Neural progenitor cell (in vitro differentiated cells): ENCODE measurements around the gene OR2B3. TPM values are rescaled to one million over a fixed set of nuclear protein-coding genes. Genes with fewer than 3 reads are reported as not detected.

Source experiments
- DNase-seq: peaks from one replicate; pipeline ENCODE4 v3.0.0-alpha.2; 2016; ENCODE audit warnings: low spot score
- H2AFZ ChIP-seq: fragments of 200-600 bp; sonication (generic); replicated peaks from 2 replicates; pipeline ENCODE4 v1.6.1; 2016; ENCODE audit warnings: antibody characterized with exemption
- H3F3A ChIP-seq: fragments of 200-600 bp; sonication (generic); 2 replicates; pipeline ENCODE4 v1.6.1; 2016; ENCODE audit warnings: antibody characterized with exemption, low read depth
- H3K27ac ChIP-seq: fragments of 200-600 bp; sonication (generic); 2 replicates; pipeline ENCODE4 v1.5.1; 2016; ENCODE audit warnings: mild to moderate bottlenecking
- H3K27me3 ChIP-seq: fragments of 200-600 bp; sonication (generic); 2 replicates; pipeline ENCODE4 v1.6.1; 2016; ENCODE audit warnings: mild to moderate bottlenecking, moderate library complexity
- H3K36me3 ChIP-seq: fragments of 200-600 bp; sonication (generic); 2 replicates; pipeline ENCODE4 v1.5.1; 2016
- H3K4me1 ChIP-seq: fragments of 200-600 bp; sonication (generic); 2 replicates; pipeline ENCODE4 v1.6.1; 2016; ENCODE audit warnings: mixed run types
- H3K4me2 ChIP-seq: fragments of 200-600 bp; sonication (generic); 2 replicates; pipeline ENCODE4 v1.6.1; 2016
- H3K4me3 ChIP-seq: fragments of 200-600 bp; sonication (generic); 2 replicates; pipeline ENCODE4 v1.5.1; 2016
- H3K79me2 ChIP-seq: fragments of 200-600 bp; sonication (generic); 2 replicates; pipeline ENCODE4 v1.6.1; 2016; ENCODE audit warnings: low read depth
- H3K9ac ChIP-seq: fragments of 200-600 bp; sonication (generic); 2 replicates; pipeline ENCODE4 v1.6.1; 2016
- H3K9me3 ChIP-seq: fragments of 200-600 bp; sonication (generic); 2 replicates; pipeline ENCODE4 v1.5.1; 2016; ENCODE audit warnings: low read depth
- H4K20me1 ChIP-seq: fragments of 200-600 bp; sonication (generic); 2 replicates; pipeline ENCODE4 v1.6.1; 2016; ENCODE audit warnings: low read depth
- H3K27ac Mint-ChIP-seq: 3 replicates; pipeline ENCODE4 v1.8.0; 2021; ENCODE audit warnings: mixed read lengths
- H3K27me3 Mint-ChIP-seq: 2 replicates; pipeline ENCODE4 v1.8.0; 2022; ENCODE audit warnings: low read depth, mild to moderate bottlenecking, inconsistent platforms, moderate library complexity, mixed read lengths; ENCODE audit not compliant: insufficient read depth
- H3K36me3 Mint-ChIP-seq: 3 replicates; pipeline ENCODE4 v1.8.0; 2021; ENCODE audit warnings: mixed read lengths
- H3K4me1 Mint-ChIP-seq: 3 replicates; pipeline ENCODE4 v1.8.0; 2021; ENCODE audit warnings: mixed read lengths
- H3K4me3 Mint-ChIP-seq: 3 replicates; pipeline ENCODE4 v1.8.0; 2021; ENCODE audit warnings: mild to moderate bottlenecking, moderate library complexity, mixed read lengths
- H3K9me3 Mint-ChIP-seq: 3 replicates; pipeline ENCODE4 v1.8.0; 2020; ENCODE audit warnings: mixed read lengths
- EZH2 ChIP-seq: fragments of 200-600 bp; sonication (generic); IDR thresholded peaks from 2 replicates; pipeline ENCODE4 v1.6.1; 2017; ENCODE audit warnings: antibody characterized with exemption, mild to moderate bottlenecking, moderate library complexity
- EZH2phosphoT487 ChIP-seq: fragments of 200-600 bp; sonication (generic); IDR thresholded peaks from 2 replicates; pipeline ENCODE4 v1.6.1; 2017; ENCODE audit warnings: antibody characterized with exemption
- total RNA-seq: library from RNA; depleted of rRNA; stranded (reverse); fragments of >200 nt; gene quantifications from 2 replicates; pipeline ENCODE4 v1.2.3, GENCODE V29; 2015; ENCODE audit warnings: low replicate concordance
- TF ChIP-seq, protein P1 (sequence below): fragments of 200-600 bp; sonication (generic); IDR thresholded peaks from 2 replicates; pipeline ENCODE4 v1.5.1; 2017; ENCODE audit warnings: antibody characterized with exemption, mild to moderate bottlenecking

The OR2B3 gene
- total RNA-seq, 1 donor from 2014 or later, result not detected

DNA sequence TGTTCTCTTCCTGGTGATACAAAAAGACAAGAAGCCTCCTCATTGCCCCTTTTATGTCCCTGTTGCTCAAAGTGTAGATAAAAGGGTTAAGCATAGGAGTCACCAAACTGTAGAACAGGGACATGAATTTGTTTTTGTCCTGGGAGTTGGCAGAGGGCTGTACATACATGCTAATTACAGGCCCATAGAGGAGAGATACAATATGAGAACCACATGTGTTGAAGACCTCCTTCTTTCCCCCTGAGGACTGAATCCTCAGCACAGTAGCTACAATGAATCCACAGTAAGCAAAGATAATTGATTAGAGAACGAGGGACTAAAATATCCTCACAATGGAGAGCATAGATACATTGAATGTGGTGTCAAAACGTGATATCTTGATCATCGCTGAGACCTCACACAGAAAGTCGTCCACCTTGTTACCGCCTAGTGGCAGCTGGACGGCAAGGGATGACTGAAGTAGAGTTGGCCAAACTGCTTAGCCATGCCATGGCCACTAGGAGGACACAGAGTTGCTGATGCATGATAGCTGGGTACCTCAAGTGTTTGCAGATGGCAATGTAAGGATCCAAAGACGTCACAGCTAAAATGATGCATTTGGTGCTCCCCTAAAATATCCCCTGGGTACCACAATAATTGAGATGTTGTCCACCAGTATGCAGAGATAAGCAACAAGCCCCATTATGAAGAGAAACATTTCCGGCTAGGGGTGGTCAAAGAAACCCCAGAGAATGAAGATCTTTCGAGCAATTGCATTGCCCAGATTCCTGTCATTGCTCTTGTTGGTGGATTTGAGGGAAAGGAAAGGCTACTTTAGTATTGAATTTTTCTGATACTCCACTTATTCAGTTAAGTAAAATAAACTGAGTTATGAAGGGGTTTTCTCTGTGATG is 15.0 kb downstream of the OR2B3 start:
- H3K27me3 ChIP-seq, result peaks cover 11% of the 10 kb centered on the region
- no peaks in the 10 kb centered on the region for H3K36me3 ChIP-seq
- H3K4me3 ChIP-seq, result no peak overlapping the region
- no peak overlapping the region for H3K27ac ChIP-seq
- Mint-ChIP-seq H3K4me1 (no peaks in the 10 kb centered on the region), H3K27me3 (no peaks in the 10 kb centered on the region), H3K27ac (no peak overlapping the region), H3K9me3 (peaks cover 5% of the 10 kb centered on the region), H3K4me3 (no peak overlapping the region), H3K36me3 (no peaks in the 10 kb centered on the region)
- H4K20me1 ChIP-seq, result no peaks in the 10 kb centered on the region
- no peaks in the 10 kb centered on the region for H3F3A ChIP-seq
- H3K4me2 ChIP-seq, result no peak overlapping the region
- no peaks in the 10 kb centered on the region for H3K4me1 ChIP-seq
- TF ChIP-seq, protein P1, sequence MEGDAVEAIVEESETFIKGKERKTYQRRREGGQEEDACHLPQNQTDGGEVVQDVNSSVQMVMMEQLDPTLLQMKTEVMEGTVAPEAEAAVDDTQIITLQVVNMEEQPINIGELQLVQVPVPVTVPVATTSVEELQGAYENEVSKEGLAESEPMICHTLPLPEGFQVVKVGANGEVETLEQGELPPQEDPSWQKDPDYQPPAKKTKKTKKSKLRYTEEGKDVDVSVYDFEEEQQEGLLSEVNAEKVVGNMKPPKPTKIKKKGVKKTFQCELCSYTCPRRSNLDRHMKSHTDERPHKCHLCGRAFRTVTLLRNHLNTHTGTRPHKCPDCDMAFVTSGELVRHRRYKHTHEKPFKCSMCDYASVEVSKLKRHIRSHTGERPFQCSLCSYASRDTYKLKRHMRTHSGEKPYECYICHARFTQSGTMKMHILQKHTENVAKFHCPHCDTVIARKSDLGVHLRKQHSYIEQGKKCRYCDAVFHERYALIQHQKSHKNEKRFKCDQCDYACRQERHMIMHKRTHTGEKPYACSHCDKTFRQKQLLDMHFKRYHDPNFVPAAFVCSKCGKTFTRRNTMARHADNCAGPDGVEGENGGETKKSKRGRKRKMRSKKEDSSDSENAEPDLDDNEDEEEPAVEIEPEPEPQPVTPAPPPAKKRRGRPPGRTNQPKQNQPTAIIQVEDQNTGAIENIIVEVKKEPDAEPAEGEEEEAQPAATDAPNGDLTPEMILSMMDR, result peak; percentile 85
- no peak for TF ChIP-seq EZH2phosphoT487
- H3K9me3 ChIP-seq, result no peaks in the 10 kb centered on the region
- no peak overlapping the region for H3K9ac ChIP-seq
- H3K79me2 ChIP-seq, result no peaks in the 10 kb centered on the region
- H2AFZ ChIP-seq, result peak overlapping the region; percentile 93
- DNase-seq, result peak; percentile 82

DNA sequence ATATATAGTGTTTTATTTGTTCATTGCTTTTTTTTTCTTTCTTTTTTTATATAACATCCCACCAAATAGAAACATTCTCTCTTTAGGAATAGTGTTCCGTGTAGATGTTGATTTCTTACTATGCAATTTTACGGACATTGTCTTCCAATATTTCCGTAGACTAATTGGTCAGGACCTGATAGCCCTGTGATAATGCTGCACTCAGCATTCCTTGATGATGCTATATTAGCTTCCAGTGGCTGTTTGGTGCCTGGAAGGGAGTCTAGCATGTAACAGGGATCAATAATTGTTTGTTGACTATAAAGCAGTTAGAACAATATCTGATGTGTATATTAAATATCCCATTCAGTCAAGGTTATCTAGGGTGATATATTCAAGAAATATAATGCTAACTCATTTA is 35.4 kb downstream of the OR2B3 start:
- Mint-ChIP-seq H3K36me3 (no peaks in the 10 kb centered on the region), H3K27me3 (peaks cover 2% of the 10 kb centered on the region), H3K4me1 (no peaks in the 10 kb centered on the region), H3K27ac (no peak overlapping the region), H3K9me3 (no peaks in the 10 kb centered on the region), H3K4me3 (no peak overlapping the region)
- H4K20me1 ChIP-seq, result no peaks in the 10 kb centered on the region
- H3K4me1 ChIP-seq, result no peaks in the 10 kb centered on the region
- H3K4me3 ChIP-seq, result no peak overlapping the region
- no peak overlapping the region for H3K27ac ChIP-seq
- no peaks in the 10 kb centered on the region for H3K9me3 ChIP-seq
- H3K27me3 ChIP-seq, result peaks cover 8% of the 10 kb centered on the region
- H2AFZ ChIP-seq, result no peak overlapping the region
- no peak overlapping the region for H3K9ac ChIP-seq
- H3K79me2 ChIP-seq, result no peaks in the 10 kb centered on the region
- TF ChIP-seq EZH2phosphoT487 (no peak), EZH2 (no peak)
- TF ChIP-seq, protein P1, result no peak
- DNase-seq, result no peak
- no peaks in the 10 kb centered on the region for H3K36me3 ChIP-seq
- no peaks in the 10 kb centered on the region for H3F3A ChIP-seq
- no peak overlapping the region for H3K4me2 ChIP-seq

DNA sequence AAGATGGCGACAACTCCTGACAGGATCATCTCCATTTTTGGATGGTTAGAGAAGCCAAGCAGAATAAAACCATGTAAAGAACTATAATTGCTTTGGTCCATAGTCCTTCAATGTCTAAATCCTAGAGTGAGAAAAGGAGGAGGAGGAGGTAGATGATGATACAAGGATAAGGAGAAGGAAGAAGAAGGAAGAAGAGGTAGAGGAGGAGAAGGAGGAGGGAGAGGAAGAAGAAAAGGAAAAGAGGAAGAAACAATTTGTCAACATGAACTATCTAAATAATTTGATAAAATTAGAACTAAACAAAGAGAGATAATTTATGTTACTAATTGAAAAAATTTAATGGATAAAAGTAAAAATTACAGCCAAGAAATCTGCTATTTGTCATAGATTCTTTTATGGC is 42.0 kb downstream of the OR2B3 start, which contains the start of gene OR2W1:
Gene OR2W1, minus strand, starts transcription at position 101 of the 400 bp plus-strand sequence. Its CDS starts 0 bp downstream, at position 101.
- DNase-seq, result no peak
- Histone ChIP-seq H3K79me2 (no peaks in the 10 kb centered on the region), H2AFZ (no peak within 1 kb of the TSS), H3F3A (no peaks in the 10 kb centered on the region), H3K36me3 (no peaks in the 10 kb centered on the region), H3K4me3 (no peak within 1 kb of the TSS), H3K4me1 (no peaks in the 10 kb centered on the region), H3K27ac (no peak within 1 kb of the TSS), H3K9me3 (no peaks in the 10 kb centered on the region), H3K27me3 (peaks cover 17% of the 10 kb centered on the region), H3K4me2 (no peak within 1 kb of the TSS), H4K20me1 (no peaks in the 10 kb centered on the region), H3K9ac (no peak within 1 kb of the TSS)
- Mint-ChIP-seq H3K4me1 (no peaks in the 10 kb centered on the region), H3K27ac (no peak within 1 kb of the TSS), H3K36me3 (no peaks in the 10 kb centered on the region), H3K9me3 (no peaks in the 10 kb centered on the region), H3K4me3 (no peak within 1 kb of the TSS), H3K27me3 (no peaks in the 10 kb centered on the region)
- TF ChIP-seq, protein P1, result no peak
- TF ChIP-seq EZH2 (no peak), EZH2phosphoT487 (no peak)

Other genes with a start within 250 kb of the OR2B3 start
- gene TRIM27, start 163.3 kb downstream of the OR2B3 start, total RNA-seq, result 69.0 and 94.5 TPM in 2 replicates
- 1.9 and 2.0 TPM in 2 replicates for gene ZNF311, start 82.0 kb downstream of the OR2B3 start, total RNA-seq
- gene OR2W1, start 42.1 kb downstream of the OR2B3 start, total RNA-seq, result not detected in 2 replicates
- gene OR2J1, start 12.2 kb upstream of the OR2B3 start, total RNA-seq, result not detected in 2 replicates
- 0.04 TPM in 1 of 2 replicates, not detected in the other for gene OR2J3, start 20.7 kb upstream of the OR2B3 start, total RNA-seq
- gene OR2J2, start 83.6 kb upstream of the OR2B3 start, total RNA-seq, result 0.09 TPM in 1 of 2 replicates, not detected in the other
- 0.03 TPM in 1 of 2 replicates, not detected in the other for gene OR14J1, start 214.4 kb upstream of the OR2B3 start, total RNA-seq